Ectodermal cell (in vitro differentiated cells): ENCODE results near the gene TLX2.

ENCODE experiments used
- H3K27ac ChIP-seq: 2 replicates; pipeline ENCODE4 v1.7.0; 2013; ENCODE audit warnings: mild to moderate bottlenecking, low read depth, low read length; ENCODE audit not compliant: insufficient read depth, poor library complexity, severe bottlenecking
- H3K27me3 ChIP-seq: 2 replicates; pipeline ENCODE4 v1.7.0; 2013; ENCODE audit warnings: mild to moderate bottlenecking, low read length; ENCODE audit not compliant: insufficient read depth, control insufficient read depth, poor library complexity, severe bottlenecking
- H3K36me3 ChIP-seq: one replicate; pipeline ENCODE4 v1.7.0; 2013; ENCODE audit warnings: low read length; ENCODE audit not compliant: control insufficient read depth, insufficient read depth
- H3K4me1 ChIP-seq: one replicate; pipeline ENCODE4 v1.7.0; 2013; ENCODE audit warnings: low read length; ENCODE audit not compliant: control insufficient read depth, insufficient read depth
- H3K4me3 ChIP-seq: 2 replicates; pipeline ENCODE4 v1.7.0; 2013; ENCODE audit warnings: low read depth, low read length, control low read depth; ENCODE audit not compliant: insufficient read depth
- H3K9me3 ChIP-seq: 2 replicates; pipeline ENCODE4 v1.7.0; 2013; ENCODE audit warnings: mild to moderate bottlenecking, low read length, moderate library complexity; ENCODE audit not compliant: control insufficient read depth
- WGBS, 2 experiments: methylation state at CpG; one replicate each; pipeline ENCODE4 v1.1.7; 2013; ENCODE audit warnings: missing lambda C conversion rate in 2 of 2; 5-methylcytosine and 5-hydroxymethylcytosine counted together

The TLX2 gene

GRCh38 chr2:74536166-74536950 lies 22.1 kb downstream of the TLX2 start:
- Histone ChIP-seq H3K27me3 (no peaks in the 10 kb centered on the region), H3K4me1 (no peaks in the 10 kb centered on the region), H3K27ac (no peak overlapping the region), H3K9me3 (no peaks in the 10 kb centered on the region), H3K4me3 (no peak overlapping the region), H3K36me3 (peaks cover 8% of the 10 kb centered on the region)
- WGBS, 2 experiments, result 92 to 93% methylated on average over 23 of the region's 23 CpGs

GRCh38 chr2:74537140-74537539 lies 22.9 kb downstream of the TLX2 start:
- H3K36me3 ChIP-seq, result peaks cover 8% of the 10 kb centered on the region
- H3K27ac ChIP-seq, result no peak overlapping the region
- no peaks in the 10 kb centered on the region for H3K9me3 ChIP-seq
- no peaks in the 10 kb centered on the region for H3K27me3 ChIP-seq
- WGBS, 2 experiments, result 79 to 80% methylated on average over 4 of the region's 4 CpGs
- H3K4me3 ChIP-seq, result no peak overlapping the region
- H3K4me1 ChIP-seq, result no peaks in the 10 kb centered on the region

GRCh38 chr2:74538881-74539339 lies 24.7 kb downstream of the TLX2 start:
- H3K4me1 ChIP-seq, result no peaks in the 10 kb centered on the region
- 90 to 92% methylated on average over 7 of the region's 7 CpGs for WGBS, 2 experiments
- H3K4me3 ChIP-seq, result no peak overlapping the region
- H3K27me3 ChIP-seq, result no peaks in the 10 kb centered on the region
- H3K27ac ChIP-seq, result no peak overlapping the region
- H3K9me3 ChIP-seq, result no peaks in the 10 kb centered on the region
- H3K36me3 ChIP-seq, result no peaks in the 10 kb centered on the region

- H3K36me3 ChIP-seq, result no peaks in the 10 kb centered on the region
- H3K27me3 ChIP-seq, result no peaks in the 10 kb centered on the region
- WGBS, 2 experiments, result 91 to 94% methylated on average over 5 of the region's 5 CpGs
- no peaks in the 10 kb centered on the region for H3K9me3 ChIP-seq
- H3K4me1 ChIP-seq, result no peaks in the 10 kb centered on the region
- no peak overlapping the region for H3K4me3 ChIP-seq
- H3K27ac ChIP-seq, result no peak overlapping the region
Observed at GRCh38 chr2:74540291-74540690, 26.0 kb downstream of the TLX2 start.

- Histone ChIP-seq H3K27ac (no peak overlapping the region), H3K27me3 (peaks cover 8% of the 10 kb centered on the region)
- 100% methylated on average over 1 of the region's 1 CpG for WGBS, 2 experiments
Observed at GRCh38 chr2:74542978-74543377, 28.7 kb downstream of the TLX2 start.

GRCh38 chr2:74544634-74545033 lies 30.4 kb downstream of the TLX2 start:
- Histone ChIP-seq H3K4me1 (peaks cover 11% of the 10 kb centered on the region), H3K27me3 (peaks cover 24% of the 10 kb centered on the region), H3K27ac (no peak overlapping the region), H3K4me3 (no peak overlapping the region), H3K36me3 (no peaks in the 10 kb centered on the region), H3K9me3 (no peaks in the 10 kb centered on the region)
- 88% methylated on average over 3 of the region's 3 CpGs for WGBS, 2 experiments

More at GRCh38 chr2:74542978-74543377, 28.7 kb downstream of the TLX2 start:
- Histone ChIP-seq H3K36me3 (no peaks in the 10 kb centered on the region), H3K4me1 (no peaks in the 10 kb centered on the region), H3K4me3 (no peak overlapping the region), H3K9me3 (no peaks in the 10 kb centered on the region)

- WGBS, 2 experiments, result 84 to 91% methylated on average over 3 of the region's 3 CpGs
- Histone ChIP-seq H3K4me3 (no peak overlapping the region), H3K27ac (no peak overlapping the region), H3K4me1 (peaks cover 16% of the 10 kb centered on the region), H3K27me3 (peaks cover 32% of the 10 kb centered on the region), H3K9me3 (no peaks in the 10 kb centered on the region), H3K36me3 (no peaks in the 10 kb centered on the region)
Observed at GRCh38 chr2:74546004-74546403, 31.8 kb downstream of the TLX2 start.

- WGBS, 2 experiments, result 7% methylated on average over 26 of the region's 26 CpGs
- Histone ChIP-seq H3K27ac (no peak overlapping the region), H3K9me3 (no peaks in the 10 kb centered on the region), H3K4me1 (peaks cover 30% of the 10 kb centered on the region), H3K4me3 (peak overlapping the region; percentile 57), H3K36me3 (no peaks in the 10 kb centered on the region), H3K27me3 (peaks cover 32% of the 10 kb centered on the region)
Observed at GRCh38 chr2:74548285-74548899, 34.1 kb downstream of the TLX2 start.

GRCh38 chr2:74548900-74549826 lies 34.9 kb downstream of the TLX2 start:
- Histone ChIP-seq H3K36me3 (no peaks in the 10 kb centered on the region), H3K27ac (no peak overlapping the region), H3K4me3 (peak overlapping the region; percentile 57), H3K27me3 (peaks cover 32% of the 10 kb centered on the region), H3K9me3 (no peaks in the 10 kb centered on the region), H3K4me1 (peaks cover 30% of the 10 kb centered on the region)
- WGBS, 2 experiments, result 2 to 3% methylated on average over 85 of the region's 85 CpGs

- peaks cover 30% of the 10 kb centered on the region for H3K4me1 ChIP-seq
- WGBS, 2 experiments, result 82 to 87% methylated on average over 7 of the region's 7 CpGs
- peaks cover 40% of the 10 kb centered on the region for H3K27me3 ChIP-seq
- no peaks in the 10 kb centered on the region for H3K9me3 ChIP-seq
- H3K27ac ChIP-seq, result no peak overlapping the region
- no peaks in the 10 kb centered on the region for H3K36me3 ChIP-seq
- no peak overlapping the region for H3K4me3 ChIP-seq
Observed at GRCh38 chr2:74550231-74550630, 36.0 kb downstream of the TLX2 start.
